Mesothelial cell of epicardium (in vitro differentiated cells): Measurements from ENCODE around the gene ZNF385A. TPM values are rescaled to one million over a fixed set of nuclear protein-coding genes. Genes with fewer than 3 reads are reported as not detected.
A peak's percentile ranks its signal among the peaks of the same experiment; 100 is the strongest.

ENCODE experiments used
- DNase-seq, 2 experiments: peaks; one replicate each; pipeline ENCODE4 v3.0.0; 2021; ENCODE audit warnings: low spot score in 2 of 2; ENCODE audit not compliant: unreplicated experiment in 2 of 2
- H3K27ac Mint-ChIP-seq: 2 replicates; pipeline ENCODE4 v1.8.0; 2021; ENCODE audit warnings: mixed read lengths
- H3K27me3 Mint-ChIP-seq: 2 replicates; pipeline ENCODE4 v1.8.0; 2021; ENCODE audit warnings: low read depth, mixed read lengths
- H3K36me3 Mint-ChIP-seq: 2 replicates; pipeline ENCODE4 v1.8.0; 2021; ENCODE audit warnings: mixed read lengths
- H3K4me1 Mint-ChIP-seq: 2 replicates; pipeline ENCODE4 v1.8.0; 2021; ENCODE audit warnings: mixed read lengths
- H3K4me3 Mint-ChIP-seq: 2 replicates; pipeline ENCODE4 v1.8.0; 2021; ENCODE audit warnings: mild to moderate bottlenecking, moderate library complexity, mixed read lengths
- H3K9me3 Mint-ChIP-seq: 2 replicates; pipeline ENCODE4 v1.8.0; 2021; ENCODE audit warnings: mixed read lengths
- total RNA-seq: library from RNA; stranded (reverse); gene quantifications from 3 replicates; pipeline ENCODE4 v1.2.1, GENCODE V29; 2021
- TF ChIP-seq, protein P1 (sequence below): fragments of 200-600 bp; sonication (generic); IDR thresholded peaks from one replicate; pipeline ENCODE4 v1.5.0; 2021; ENCODE audit warnings: antibody characterized with exemption; ENCODE audit not compliant: unreplicated experiment

The ZNF385A gene
- total RNA-seq, 1 donor from 2014 or later = 35.4 TPM

DNA sequence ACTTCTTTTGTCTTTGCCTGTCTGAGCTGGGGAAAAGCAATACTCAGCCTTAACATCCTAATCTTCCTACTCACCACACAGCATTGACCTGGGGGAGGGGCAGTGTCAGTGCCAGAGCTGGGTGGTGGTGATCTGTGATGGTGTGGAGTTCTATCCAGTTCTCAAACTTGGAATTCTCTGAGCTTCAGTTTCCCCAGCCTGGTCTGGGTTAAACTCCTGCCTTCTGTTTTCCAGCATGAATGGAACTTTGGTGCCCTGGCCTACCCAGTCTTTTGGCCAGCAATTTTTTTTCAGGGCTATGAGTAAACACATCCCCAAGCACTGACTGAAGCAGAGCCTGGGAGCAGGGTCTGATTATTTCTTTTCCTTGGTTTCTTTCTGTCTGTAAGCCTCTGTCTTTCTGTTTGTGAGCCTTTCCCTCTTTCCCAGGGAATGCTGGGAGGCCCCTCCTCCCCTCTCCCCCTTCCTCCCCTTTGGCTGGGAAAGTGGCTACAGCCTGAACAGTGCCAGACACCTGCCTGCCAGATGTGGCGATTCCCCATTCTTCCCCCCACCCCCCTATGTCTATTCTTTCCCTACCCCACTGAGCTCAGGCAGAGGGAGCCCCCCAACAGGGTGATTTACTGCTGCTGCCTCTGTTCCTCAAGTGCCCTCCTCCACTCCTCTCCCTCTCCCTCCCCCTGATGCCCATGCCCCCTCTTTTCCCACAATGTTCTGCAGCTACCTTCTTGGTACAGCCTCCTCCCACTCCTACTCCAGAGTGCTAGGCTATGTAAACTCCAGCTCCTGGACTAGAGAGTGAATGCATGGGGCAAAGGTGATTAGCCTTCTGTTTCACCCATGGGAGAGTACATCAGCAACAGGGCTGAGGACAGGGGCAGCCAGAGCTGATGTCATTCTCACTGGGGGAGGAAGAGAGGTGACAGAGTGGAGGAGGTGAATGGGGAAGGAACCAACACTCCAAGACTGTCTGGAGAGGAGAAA is 31.4 kb downstream of the ZNF385A start:
- TF ChIP-seq, protein P1, sequence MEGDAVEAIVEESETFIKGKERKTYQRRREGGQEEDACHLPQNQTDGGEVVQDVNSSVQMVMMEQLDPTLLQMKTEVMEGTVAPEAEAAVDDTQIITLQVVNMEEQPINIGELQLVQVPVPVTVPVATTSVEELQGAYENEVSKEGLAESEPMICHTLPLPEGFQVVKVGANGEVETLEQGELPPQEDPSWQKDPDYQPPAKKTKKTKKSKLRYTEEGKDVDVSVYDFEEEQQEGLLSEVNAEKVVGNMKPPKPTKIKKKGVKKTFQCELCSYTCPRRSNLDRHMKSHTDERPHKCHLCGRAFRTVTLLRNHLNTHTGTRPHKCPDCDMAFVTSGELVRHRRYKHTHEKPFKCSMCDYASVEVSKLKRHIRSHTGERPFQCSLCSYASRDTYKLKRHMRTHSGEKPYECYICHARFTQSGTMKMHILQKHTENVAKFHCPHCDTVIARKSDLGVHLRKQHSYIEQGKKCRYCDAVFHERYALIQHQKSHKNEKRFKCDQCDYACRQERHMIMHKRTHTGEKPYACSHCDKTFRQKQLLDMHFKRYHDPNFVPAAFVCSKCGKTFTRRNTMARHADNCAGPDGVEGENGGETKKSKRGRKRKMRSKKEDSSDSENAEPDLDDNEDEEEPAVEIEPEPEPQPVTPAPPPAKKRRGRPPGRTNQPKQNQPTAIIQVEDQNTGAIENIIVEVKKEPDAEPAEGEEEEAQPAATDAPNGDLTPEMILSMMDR = no peak
- peak overlapping the region; percentile 63 for H3K4me3 Mint-ChIP-seq

DNA sequence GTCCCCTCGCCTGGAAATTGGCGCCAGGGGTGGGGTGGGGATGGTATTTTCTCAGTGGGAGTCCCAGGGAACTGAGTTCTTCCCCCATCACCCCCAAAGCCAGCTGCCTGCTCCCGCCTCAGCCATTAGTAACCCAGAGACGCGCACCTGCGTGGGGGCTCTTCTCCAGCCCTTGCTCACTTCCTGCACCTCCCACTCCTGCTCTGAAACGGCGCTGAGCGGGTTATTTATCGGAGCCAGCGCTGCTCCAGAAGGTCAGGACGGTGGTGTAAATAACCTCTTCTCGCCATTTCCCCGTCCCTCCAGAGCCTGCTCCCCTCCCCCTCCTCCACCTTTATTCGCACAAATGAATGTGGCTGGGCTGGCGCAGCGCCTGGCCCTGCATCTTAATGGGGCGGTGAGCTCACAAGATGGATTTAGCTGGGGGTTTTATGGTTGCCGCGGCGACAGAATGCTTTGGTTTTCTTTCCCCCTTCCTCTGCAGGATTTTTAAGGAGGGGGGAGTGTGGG is 32.5 kb downstream of the ZNF385A start:
- TF ChIP-seq, protein P1 = no peak
- peak; percentile 63 to 80 for DNase-seq
- H3K27ac Mint-ChIP-seq = peak overlapping the region; percentile 99
- no peaks in the 10 kb centered on the region for H3K27me3 Mint-ChIP-seq
- no peaks in the 10 kb centered on the region for H3K9me3 Mint-ChIP-seq
- H3K4me3 Mint-ChIP-seq = peak overlapping the region; percentile 63
- peaks cover 51% of the 10 kb centered on the region for H3K4me1 Mint-ChIP-seq
- peaks cover 11% of the 10 kb centered on the region for H3K36me3 Mint-ChIP-seq

More for the DNA sequence above, 31.4 kb downstream of the ZNF385A start:
- Mint-ChIP-seq H3K27ac (peak overlapping the region; percentile 99), H3K36me3 (peaks cover 3% of the 10 kb centered on the region), H3K4me1 (peaks cover 51% of the 10 kb centered on the region), H3K9me3 (no peaks in the 10 kb centered on the region), H3K27me3 (no peaks in the 10 kb centered on the region)
- DNase-seq = no peak

DNA sequence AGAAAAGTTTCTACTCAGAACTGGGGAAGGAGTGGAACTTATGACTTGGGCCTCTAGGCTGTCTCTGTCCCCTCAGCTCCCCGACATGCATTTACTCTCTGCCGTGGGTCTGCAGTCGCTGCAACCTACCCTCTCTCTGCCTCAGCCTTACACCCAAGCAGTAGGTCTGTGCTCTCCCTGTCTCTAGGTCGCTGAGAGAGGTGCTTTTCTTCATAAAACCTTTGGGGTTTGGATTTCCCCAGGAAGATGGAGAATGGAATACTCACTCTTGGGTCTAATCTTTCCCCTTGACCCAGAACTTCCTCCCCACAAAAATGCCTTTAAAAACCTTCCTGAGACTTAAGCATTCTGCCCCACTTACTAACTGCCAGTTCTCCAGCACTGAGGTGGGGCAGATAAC is 33.2 kb downstream of the ZNF385A start:
- Mint-ChIP-seq H3K27me3 (no peaks in the 10 kb centered on the region), H3K4me3 (no peak overlapping the region), H3K36me3 (peaks cover 17% of the 10 kb centered on the region), H3K9me3 (no peaks in the 10 kb centered on the region), H3K4me1 (peaks cover 51% of the 10 kb centered on the region), H3K27ac (peak overlapping the region; percentile 99)
- no peak for DNase-seq
- TF ChIP-seq, protein P1 = no peak

DNA sequence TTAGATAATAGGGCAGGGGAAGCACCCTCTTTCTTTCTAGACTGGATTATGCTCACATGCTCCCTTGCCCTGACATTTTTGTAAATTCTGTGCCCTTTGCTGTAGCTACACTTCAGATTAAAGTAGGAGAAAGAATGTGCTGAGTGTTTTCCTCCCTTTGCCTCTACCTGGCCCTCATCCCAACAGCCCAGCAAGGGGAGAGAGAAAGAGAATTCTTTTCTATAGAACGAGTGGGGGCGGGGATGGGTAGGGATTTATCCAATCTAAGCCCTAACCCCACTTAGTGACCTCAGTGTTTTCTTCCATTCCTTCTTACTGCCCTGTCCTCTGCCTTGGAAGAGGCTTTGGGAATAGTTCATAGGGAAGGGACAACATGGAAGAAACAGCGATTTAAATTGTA is 33.8 kb downstream of the ZNF385A start:
- H3K36me3 Mint-ChIP-seq = peaks cover 17% of the 10 kb centered on the region
- TF ChIP-seq, protein P1 = no peak
- H3K4me3 Mint-ChIP-seq = peak overlapping the region; percentile 18
- peak overlapping the region; percentile 99 for H3K27ac Mint-ChIP-seq
- H3K4me1 Mint-ChIP-seq = peaks cover 51% of the 10 kb centered on the region
- no peaks in the 10 kb centered on the region for H3K27me3 Mint-ChIP-seq
- no peaks in the 10 kb centered on the region for H3K9me3 Mint-ChIP-seq
- no peak for DNase-seq

DNA sequence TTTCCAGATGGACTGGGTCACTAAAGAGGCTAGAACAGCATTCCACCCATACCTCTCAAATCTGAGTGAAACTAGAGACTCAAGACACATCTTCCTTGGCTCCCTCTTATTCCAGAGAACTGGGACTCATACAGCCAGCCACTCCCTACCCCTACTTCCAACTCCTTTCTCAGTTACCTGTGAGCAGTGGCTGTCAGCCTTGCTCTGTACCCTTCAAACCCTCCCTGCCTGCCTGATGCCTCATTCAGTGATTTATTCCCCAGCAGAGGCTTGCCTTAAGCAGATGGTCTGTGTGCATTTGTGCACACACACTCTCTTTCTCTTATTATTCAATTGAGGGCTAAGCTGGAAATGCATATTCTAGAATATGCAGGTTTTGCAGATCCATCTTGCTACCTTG is 34.9 kb downstream of the ZNF385A start:
- Mint-ChIP-seq H3K36me3 (peaks cover 23% of the 10 kb centered on the region), H3K9me3 (no peaks in the 10 kb centered on the region), H3K4me1 (peaks cover 51% of the 10 kb centered on the region), H3K4me3 (no peak overlapping the region), H3K27me3 (no peaks in the 10 kb centered on the region), H3K27ac (peak overlapping the region; percentile 99)
- TF ChIP-seq, protein P1 = no peak
- DNase-seq = no peak
